GM19324 (cell line): ENCODE results near the gene DDX21.
A peak's percentile ranks its signal among the peaks of the same experiment; 100 is the strongest.
"Not testable (repeated sequence)": the region's sequence is repeated elsewhere in the genome, so short reads cannot be mapped to it uniquely, and the experiment has no call there.

ENCODE experiments used
- ATAC-seq: cut with Tn5 transposase; IDR thresholded peaks from one replicate; pipeline ENCODE4 v1.9.1; 2021; ENCODE audit warnings: mild to moderate bottlenecking, moderate library complexity; ENCODE audit not compliant: unreplicated experiment, low FRiP score

The DDX21 gene

DNA sequence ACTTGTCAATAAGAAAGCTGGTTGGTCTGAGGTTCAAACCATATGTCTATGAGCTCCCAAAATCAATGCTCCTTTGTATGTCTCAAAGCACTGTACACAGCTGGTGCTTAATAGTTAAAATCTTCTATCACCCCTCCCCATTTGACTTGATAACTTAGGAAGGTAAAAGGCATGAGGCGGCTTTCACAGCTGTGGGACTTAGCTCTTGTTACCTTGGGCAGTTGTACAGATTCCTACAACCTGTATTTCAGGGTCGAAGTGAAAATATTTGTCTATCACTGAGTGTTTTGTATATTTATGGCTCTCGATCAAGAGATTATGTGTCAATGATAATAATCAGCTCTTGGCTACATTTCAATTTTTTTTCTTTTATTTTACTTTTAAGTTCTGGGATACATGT, 31.6 kb downstream of the DDX21 start:
- ATAC-seq = no peak

DNA sequence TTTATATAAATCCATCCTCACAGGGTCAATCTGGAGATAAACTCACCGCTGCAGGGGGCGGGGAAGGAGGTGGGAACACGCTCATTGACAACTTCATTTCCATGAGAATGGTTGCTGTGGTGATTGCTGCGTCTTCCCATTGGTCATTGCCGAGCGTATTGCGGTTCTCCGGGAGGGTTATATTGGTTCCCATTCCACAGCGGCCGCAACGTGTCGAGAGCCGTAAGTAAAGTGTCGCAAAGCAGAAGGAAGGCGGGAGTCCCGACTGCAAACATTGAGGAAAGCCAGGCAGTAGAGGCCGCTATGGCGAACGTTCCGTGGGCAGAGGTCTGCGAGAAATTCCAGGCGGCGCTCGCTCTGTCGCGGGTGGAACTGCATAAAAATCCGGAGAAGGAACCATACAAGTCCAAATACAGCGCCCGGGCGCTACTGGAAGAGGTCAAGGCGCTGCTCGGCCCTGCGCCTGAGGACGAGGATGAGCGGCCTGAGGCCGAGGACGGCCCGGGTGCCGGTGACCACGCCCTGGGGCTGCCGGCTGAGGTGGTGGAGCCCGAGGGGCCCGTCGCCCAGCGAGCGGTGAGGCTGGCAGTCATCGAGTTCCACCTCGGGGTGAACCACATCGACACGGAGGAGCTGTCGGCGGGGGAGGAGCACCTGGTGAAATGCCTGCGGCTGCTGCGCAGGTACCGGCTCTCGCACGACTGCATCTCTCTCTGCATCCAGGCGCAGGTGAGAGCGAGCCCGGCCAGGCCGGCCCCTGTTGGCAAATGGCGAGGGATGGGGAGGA, 32.8 kb downstream of the DDX21 start, which contains the start of gene KIFBP:
Gene KIFBP, plus strand, starts transcription at position 274 of the 787 bp plus-strand sequence. Its CDS starts 30 bp downstream, at position 304.
- peak; percentile 81 for ATAC-seq

GRCh38 chr10:68989317-68989990, 33.5 kb downstream of the DDX21 start:
- ATAC-seq = no peak

- ATAC-seq = no peak
Measured at GRCh38 chr10:68992636-68993440, 36.9 kb downstream of the DDX21 start.

- ATAC-seq = peak; percentile 35
Measured at GRCh38 chr10:68997211-68997610, 41.2 kb downstream of the DDX21 start.

DNA sequence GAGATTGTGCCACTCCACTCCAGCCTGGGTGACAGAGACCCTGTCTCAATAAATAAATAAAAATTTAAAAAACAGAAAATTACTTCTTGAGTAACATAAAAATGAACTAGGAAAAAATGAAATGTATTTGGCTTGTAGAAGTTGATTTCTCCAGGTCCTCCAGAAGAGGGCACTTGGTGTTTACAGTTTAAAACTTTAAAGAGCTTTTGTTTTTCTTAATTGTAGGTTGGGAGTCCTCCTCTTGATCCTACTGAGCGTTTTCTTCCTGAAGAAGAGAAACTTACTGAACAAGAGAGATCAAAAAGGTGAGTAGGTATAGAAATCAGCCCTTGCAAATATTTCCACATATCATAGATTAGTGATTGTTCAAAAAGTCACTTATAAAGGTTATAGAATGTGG, 48.9 kb downstream of the DDX21 start:
- ATAC-seq = no peak

- ATAC-seq = no peak
Measured at GRCh38 chr10:69005704-69006485, 49.9 kb downstream of the DDX21 start.

- no peak for ATAC-seq
Measured at GRCh38 chr10:69007260-69007659, 51.3 kb downstream of the DDX21 start.

- ATAC-seq = no peak
Measured at GRCh38 chr10:69009360-69009759, 53.4 kb downstream of the DDX21 start.

DNA sequence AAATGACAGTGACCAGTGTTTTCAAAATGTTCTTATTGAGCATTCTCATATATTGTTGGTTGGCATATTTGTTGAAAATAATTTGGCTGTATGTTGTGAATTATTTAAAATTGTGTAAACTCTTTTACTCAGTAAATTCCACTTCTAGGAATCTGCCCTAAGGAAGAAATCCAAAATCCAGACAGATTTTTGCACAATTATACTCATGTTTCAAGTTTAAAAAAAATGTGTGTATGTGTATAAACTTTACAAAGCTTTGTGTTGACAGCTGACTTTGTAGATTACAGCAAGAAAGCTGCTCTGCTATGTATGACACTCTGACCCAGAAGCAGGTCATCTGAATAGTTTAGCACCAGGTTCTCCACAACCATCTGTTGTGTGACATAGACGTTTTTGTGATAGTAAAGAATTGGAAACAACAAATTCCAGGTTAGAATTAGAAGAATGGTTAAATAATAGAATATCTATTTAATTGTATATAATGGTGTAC, 54.2 kb downstream of the DDX21 start:
- ATAC-seq = no peak

DNA sequence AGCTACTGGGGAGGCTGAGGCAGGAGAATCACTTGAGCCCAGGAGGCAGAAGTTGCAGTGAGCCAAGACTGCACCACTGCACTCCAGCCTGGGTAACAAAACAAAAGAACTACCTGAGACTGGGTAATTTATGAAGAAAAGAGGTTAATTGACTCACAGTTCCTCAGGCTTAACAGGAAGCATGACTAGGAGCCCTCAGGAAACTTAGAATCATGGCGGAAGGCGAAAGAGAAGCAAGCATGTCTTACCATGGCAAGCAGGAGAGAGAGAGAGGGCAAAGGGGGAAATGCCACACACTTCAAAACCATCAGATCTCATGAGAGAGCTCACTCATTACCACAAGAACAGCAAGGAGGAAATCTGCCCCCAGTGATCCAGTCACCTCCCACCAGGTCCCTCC, 56.8 kb downstream of the DDX21 start:
- not testable (repeated sequence) for ATAC-seq

DNA sequence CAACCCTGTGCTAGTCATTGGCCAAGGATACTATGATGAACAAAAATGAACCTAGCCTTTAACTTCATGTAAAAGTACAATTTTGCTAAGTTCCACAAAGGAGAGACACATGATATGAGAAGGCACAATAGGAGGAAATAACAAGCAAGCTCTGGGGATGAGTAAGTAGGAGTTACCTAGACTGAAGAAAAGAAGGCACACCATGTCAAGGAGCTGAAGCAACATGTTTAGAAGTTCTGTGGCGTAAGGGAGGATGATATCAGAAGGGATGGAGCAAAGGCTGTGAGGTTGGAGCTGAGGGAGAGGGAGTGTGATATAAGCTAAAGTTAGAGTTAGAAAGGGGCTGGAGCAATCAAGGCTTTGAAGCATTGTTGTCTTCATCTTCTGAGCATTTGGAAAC, 58.2 kb downstream of the DDX21 start:
- no peak for ATAC-seq

- no peak for ATAC-seq
Measured at GRCh38 chr10:69018613-69019012, 62.6 kb downstream of the DDX21 start.

DNA sequence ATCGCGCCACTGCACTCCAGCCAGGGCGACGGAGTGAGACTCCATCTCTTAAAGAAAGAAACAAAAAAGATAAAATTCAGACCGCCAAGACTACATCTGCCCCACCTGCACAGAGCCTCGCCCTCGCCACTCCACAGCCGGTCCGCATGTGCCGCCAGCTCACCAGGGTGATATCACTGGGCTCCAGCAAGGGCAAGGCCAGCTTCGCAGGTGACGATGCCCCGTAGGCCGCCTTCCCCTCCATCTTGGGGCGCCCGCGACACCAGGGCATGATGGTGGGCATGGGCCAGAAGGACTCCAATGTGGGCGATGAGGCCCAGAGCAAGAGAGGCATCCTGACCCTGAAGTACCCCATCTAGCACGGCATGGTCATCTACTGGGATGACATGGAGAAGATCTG, 66.6 kb downstream of the DDX21 start:
- no peak for ATAC-seq

DNA sequence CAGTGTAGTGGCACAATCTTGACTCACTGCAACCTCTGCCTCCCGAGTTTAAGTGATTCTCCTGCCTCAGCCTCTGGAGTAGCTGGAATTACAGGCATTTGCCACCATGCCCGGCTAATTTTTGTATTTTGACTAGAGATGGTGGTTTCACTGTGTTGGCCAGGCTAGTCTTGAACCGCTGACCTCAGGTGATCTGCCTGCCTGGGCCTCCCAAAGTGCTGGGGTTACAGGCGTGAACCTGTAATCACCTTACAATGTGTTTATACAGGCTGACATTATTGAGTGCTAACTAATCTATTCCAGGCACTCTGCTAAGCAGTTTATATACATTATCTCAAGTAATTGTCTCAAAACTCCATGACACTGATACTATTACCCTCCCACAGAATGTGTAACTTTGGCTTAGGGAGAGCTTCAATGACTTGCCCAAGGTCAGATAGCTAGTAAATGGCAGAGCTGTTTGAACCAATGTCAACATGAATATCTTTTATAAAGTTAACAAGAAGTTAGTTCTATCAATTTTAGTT, 69.5 kb downstream of the DDX21 start:
- no peak for ATAC-seq

DNA sequence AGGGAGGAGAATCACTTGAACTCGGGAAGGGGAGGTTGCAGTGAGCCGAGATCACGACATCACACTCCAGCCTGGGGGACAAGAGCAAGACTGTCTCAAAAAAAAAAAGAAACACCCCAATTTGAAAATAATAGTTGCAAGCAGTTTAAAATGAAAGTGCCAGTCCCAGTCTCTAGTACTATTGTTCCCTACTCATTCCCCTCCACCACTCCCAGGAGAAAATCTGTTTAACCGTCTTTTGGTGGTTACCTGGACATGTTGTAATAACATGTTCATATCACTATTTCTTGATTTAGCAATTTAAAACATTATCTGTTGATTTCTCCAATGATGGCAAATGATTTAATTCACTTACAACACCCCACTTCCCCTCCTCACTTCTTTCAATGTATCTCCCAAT, 77.3 kb downstream of the DDX21 start:
- ATAC-seq = no peak
